HG03442 (cell line): ENCODE results near the gene PLXNA4.

Experiments
- ATAC-seq: cut with Tn5 transposase; IDR thresholded peaks from one replicate; pipeline ENCODE4 v1.9.1; 2021; ENCODE audit warnings: mild to moderate bottlenecking, moderate library complexity; ENCODE audit not compliant: unreplicated experiment

Gene PLXNA4

DNA sequence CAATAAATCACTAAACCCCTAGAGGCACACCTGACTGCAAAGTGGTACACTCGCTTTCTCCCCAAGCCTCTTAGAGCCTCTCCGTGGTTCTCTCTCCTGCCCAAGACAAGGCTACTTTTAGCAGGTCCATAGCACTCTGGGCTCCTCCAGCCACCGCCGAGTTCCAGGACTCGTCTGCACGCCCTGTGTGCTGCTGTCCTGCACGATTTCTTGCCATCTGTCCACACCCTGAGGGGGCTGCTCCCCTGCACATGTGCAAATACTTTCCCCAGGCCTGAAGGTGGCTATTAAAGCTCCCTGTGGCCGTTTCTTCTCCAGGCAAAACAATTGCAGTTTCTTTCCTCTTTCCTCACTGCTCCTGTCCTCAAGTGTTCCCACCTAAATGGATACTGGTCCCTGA, 414.3 kb downstream of the PLXNA4 start:
- ATAC-seq: no peak

DNA sequence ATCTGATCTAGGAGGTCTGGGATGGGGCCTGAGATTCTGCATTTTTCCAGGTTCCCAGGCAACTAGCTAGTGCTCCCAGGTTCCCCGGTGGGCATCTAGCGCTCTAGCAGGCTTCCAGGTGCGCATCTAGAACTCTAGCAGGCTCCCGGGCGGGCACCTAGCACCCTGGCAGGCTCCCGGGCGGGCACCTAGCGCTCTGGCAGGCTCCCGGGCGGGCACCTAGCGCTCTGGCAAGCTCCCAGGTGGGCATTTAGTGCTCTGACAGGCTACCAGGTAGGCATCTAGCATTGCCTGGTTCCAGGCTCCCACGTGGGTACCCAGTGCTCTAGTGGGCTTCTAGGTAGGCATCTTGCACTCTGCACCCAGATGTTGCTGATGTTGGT, 414.7 kb downstream of the PLXNA4 start:
- ATAC-seq: no peak

DNA sequence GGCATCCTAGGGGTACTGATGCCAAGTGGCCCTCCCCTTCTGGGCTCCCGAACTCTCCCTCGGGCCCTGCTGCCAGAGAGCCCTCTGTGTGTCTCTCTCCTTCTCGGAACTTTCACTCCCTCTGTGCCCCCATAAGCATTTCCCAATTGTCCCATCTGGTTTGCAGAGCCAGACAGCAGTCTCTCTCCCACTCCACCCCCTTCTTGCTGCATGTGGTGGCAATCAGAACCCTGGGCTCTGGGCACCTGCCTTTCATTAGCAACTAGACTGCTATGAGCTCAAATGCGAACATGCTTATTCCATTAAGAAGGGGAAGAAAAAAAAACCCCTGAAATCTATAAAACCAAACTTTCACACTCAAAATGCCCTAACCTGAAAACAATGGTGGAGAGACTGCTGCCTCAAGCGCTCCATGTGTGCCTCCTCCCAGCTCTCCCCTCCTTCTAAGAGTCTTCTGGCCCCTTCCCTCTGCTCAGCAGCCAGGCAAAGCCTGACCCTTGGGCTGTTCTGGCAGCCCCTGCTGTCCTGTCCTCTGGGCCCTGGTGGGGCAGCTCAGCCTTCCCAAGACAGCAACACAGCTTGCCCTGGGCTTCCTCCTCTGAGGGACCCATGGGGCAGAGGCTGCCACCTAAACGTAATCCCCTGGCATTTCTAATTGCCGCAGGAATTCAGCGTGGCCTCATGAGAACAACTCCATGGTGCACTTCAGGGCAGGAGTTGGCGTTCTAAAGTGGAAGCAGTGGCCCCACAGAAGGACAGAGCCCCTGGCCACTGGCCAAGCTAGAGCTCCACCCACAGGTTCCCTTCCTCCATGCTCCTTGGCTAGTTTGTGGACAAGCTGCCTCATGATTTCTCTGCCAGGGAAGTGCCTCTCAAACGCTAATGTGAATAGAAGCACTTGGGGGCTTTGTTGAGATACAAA, 415.4 kb downstream of the PLXNA4 start:
- no peak for ATAC-seq

DNA sequence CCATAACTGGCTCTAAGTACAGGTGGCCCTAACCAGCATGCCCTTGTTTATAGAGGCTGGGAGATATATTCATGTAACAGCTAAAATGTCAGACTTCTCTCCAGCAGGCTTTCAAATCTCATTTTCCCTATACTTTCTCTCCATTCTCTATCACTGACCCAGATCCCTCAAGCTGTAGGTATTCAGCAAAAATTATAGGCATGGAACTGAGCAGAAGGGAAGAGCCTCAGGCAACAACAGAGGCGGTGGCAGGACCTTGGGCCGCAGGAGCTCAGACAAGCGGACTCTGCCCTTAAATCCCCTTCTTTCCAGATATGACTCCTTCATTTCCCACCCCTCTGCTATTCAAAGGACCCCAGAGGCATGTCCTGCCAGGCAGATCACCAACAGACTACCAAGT, 417.4 kb downstream of the PLXNA4 start:
- ATAC-seq: no peak

DNA sequence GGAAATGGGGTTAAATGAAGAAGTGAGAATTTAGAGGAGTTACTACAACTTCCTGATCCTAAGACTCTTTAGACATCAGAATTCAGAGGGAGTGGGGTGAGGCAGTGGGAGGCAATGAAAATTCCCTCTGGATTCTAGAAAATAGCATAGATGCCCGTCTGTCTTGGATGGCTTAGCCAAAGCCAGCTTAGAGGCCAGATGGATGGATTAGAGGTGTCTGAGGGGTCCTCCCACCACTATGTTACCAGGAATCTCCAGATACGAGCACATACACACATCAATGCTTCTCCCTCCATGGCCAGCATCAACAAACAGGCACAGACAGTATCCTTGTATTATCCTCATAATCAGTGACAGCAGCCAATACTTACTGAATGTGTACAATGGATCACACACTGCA, 418.1 kb downstream of the PLXNA4 start:
- ATAC-seq: no peak

DNA sequence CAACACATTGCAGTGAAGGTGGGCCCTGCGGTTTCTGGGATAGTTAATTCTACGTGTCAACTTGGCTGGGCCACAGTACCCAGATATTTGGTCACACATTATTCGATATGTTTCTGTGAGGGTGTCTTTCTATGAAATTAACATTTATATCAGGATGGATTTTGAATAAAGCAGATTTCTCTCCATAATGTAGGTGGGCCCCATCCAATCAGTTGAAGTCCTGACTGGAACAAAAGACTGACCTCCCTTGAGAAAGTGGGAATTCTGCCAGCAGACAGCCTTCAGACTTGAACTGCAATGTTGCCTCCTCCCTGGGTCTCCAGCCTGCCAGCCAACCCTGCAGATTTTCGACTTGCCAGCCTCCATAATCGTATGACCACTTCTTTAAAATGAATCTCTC, 420.6 kb downstream of the PLXNA4 start:
- no peak for ATAC-seq

DNA sequence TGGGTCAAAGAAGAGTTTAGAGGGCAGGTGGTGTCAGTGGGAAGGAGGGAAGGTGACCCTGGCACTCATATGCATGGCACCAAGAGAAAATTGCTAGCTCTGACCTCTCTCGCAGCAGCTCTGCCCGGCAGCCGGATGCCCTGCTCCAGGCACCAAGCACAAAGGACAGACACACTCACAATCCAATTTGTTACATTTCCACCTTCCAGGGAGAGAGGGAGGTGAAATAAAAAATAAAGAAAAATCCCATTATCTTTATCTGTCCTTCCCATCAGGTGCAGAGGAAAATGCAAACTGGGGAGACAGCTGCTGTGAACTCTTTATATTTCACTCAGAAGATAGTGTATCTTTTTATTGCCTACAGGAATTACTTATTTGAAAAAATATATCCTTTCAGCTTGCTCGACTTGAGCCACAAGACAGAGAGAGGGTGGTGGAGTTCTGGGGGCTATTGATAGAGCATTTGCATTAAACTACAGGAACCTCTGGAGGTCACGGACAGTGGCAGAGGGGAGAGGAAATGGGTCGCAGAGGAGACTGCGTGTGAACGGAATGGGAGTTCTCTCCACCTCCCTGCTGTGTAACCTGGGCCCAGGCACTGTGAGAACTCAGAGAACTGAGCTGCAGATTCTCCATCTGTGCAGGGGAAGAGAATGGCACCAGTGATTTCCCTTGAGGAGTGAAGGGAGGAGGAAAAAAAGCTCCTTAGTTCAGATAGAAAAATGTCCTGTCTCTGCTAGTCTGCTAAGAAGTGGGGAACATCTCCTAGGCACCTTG, 421.4 kb downstream of the PLXNA4 start:
- ATAC-seq: no peak

DNA sequence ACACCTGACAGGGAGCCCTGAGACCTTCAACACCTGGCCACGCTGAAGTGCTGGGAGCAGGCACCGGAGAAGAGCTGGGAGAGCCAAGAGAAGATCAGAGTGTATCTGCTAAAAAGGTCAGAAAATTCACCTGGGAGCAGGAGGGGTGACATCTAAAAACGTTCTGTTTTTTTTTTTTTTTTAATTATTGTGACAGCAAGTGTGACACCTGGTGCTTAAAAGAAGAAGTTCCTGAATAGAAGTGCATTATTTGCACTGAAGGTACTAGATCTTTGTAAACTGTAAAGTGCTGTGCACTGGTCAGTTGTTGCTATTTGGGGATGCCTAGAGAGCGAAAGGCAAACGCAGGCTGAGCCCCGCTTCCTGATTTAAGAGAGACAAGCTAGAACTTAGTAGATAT, 422.0 kb downstream of the PLXNA4 start:
- no peak for ATAC-seq

DNA sequence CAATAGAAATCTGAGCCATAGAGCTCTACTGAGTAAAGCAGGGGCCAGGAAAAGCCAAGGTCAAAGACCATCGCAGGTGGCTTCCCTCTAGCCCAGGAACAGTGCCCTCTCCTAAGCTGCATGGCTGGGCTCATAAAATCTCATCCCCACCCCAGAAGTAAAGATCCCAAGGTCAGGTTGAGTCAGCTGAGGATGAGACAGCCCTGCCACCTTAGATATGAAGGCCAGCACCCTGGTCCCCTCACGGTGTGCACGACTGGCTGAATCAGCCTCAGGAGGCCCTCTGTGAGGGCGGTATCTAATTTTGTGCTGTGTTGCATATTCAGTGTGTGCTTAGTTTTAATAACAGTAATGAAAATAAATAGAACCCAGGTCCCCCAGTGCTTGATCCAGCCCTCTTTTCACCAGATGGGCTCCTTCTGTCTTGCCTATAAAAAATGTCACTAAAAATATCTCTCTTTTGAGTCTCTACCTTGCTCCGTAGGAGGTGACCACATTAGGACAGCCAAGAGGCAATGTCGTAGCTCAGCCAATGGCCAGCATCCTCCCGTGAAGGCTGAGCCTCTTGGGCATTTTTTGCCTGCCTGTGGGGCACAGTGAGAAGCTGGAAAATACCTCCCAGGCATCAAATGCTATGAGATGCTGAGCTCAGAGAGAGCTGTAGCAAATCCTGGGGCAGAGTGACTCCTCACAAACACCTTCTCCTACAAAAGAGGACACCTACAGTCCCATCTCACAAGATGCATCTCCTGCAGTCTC, 424.0 kb downstream of the PLXNA4 start:
- no peak for ATAC-seq

DNA sequence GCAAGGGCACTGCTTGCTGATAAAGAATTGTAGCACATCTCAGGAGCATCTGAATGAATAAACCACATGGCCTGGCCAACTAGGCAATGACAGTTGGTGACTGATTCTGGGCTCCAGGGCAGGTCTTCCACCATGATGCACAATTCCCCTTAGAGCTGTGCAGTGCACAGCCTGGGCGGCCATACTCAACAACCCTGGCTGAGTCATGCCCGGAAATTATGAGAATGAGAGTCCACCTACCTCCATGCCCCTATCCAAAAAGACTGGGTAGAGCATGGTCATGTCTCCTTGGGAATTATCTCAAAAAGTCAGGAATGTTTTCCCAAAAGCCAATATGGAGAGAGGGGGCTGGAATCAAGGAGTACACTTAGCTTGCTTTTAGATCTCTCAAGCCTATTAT, 425.6 kb downstream of the PLXNA4 start:
- no peak for ATAC-seq

DNA sequence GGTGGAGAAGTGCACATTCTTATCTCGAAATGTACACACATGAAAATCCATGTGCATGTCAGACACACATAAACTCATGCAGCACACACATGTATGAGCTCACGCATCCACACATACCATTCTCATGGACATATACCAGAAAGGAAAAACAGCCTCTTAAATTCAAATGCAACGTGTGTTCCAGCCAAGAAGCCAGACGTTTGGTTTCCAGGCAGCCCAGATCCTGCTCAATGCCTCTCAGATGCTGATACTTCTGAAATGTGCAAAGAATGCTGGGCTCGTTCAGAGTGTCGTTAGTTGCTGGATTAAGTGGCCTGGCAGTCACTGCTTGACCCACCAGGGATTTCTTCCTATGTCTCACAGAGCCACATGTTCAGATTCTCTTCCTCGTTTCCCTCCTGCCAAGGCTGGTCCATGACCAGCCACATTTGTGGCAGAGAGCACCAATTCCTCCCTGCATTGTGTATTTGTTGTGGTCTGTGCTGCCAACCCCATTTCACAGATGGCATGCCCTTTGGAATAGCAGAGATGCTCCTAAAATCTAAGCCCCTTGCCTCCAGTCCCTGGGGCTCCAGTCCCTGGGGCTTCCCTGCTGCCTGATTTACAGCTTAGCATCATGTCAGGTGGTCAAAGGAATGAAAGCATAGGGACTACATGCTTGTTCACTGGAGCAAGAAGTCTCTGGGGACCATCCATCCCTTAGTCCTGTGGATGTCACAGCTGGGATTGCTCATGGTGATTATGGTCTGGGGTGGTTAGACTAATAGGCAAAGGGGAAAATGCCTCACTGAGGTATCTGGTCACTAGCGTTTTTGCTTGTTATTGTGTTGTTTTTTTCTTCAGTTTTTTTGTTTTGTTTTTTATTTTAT, 426.6 kb downstream of the PLXNA4 start:
- no peak for ATAC-seq

DNA sequence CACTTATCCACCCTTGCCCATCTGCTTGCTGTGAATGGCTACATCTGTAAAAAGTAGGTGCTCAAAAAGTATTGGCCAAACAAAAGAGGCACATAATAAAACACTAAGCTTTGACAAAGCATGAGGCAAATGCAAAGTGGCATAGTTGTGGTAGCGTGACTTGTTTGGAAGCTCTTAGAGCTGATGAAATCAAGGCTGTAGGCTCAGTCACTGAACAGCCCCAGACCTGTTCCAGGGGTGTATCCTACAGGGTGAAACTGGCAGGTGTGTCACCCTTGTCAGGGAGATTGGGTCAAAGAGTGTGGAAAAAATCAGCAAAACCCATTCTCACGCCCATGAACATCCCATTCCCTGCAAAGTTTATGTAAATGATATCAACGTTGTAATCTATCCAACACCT, 427.4 kb downstream of the PLXNA4 start:
- no peak for ATAC-seq

DNA sequence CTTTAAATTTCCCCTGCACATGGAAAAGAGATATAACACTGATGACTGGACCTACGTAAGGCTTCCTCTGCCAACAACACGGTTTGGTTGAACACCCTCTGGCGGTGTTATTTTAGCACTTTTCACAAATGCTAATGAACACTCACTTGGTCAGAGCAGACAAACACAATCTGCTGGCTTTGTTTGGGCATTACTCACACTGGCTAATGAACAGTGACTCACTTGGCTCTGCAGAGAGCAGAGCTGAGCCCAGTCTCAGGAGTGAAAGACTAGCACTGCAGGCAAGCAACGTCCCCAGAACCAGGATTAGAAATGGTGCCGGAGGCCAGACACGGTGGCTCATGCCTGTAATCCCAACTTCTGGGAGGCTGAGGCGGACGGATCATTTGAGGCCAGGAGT, 430.8 kb downstream of the PLXNA4 start:
- ATAC-seq: no peak

DNA sequence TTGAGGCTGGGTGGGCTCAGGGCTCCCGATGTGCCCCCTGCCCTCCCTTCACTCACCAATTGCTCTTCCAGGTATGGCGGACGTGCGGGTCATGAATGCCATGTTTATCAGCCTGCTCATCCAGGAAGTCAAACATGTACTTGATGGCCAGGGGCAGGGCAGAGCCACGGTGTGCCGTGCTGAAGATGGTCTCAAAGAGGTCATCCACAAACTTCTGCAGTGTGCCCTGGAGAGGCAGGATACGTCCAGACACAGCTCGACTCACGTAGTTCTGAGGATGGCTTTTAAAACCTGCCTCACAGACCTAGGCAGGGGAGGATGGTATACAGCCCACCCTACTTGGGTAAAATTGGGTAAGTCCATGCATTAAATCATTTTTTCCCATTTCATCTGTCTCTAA, 431.2 kb downstream of the PLXNA4 start:
- no peak for ATAC-seq

DNA sequence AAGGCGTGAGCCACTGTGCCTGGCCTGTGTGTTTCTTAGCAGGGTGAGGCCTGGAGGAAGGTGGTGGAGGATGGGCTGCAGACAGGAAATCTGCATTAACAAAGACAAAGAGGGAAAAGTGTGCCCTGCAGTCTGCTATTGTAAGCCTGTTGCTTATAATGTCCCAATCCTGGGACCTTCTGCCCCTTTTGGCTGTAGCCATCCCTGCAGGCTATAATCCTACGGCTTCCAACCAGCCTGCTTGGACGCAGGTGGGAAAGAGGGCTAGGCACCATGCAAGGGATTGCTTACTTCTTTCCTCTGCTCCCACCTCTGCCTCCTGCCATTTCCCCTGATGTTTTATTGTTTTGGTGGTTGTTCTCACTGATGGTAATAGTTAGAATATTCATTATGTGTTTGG, 434.3 kb downstream of the PLXNA4 start:
- no peak for ATAC-seq

DNA sequence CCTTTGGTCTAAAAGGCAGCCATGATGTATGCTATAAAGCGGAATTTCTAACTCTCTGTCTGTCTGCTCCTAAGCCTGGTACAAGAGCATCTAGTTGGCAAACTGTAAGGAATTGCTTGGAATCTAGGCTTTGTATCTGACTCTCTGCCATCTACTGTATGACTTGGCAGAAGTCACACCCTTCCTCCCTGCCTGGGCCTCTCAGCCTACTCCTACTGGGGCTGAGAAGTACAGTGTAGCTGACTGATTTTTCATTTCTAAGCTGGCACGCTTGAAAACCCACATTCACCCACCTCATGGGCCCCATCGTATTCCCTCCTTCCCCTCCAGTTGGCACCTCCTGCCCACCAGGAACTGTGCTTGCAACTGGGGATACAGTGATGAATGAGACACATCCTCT, 435.2 kb downstream of the PLXNA4 start:
- ATAC-seq: no peak

DNA sequence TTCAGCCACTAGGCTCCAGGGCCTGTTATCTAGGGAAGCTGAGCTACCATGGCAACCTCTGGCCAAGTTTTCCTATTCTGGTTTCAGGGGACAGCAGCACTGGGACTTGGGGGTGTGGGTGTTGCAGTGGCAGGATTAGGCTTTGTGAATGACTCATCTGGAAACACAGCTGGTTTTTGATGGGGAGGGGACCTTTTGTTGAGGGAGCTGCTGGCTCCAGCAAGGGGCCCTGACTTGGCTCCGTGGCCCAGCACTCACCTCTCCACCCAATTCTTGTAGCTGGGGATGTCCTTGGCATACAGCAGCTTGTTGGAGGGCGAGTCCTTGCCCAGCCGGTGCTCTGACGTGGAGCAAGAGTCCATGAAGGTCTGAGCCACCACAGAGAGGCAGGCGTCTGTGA, 435.9 kb downstream of the PLXNA4 start:
- no peak for ATAC-seq

DNA sequence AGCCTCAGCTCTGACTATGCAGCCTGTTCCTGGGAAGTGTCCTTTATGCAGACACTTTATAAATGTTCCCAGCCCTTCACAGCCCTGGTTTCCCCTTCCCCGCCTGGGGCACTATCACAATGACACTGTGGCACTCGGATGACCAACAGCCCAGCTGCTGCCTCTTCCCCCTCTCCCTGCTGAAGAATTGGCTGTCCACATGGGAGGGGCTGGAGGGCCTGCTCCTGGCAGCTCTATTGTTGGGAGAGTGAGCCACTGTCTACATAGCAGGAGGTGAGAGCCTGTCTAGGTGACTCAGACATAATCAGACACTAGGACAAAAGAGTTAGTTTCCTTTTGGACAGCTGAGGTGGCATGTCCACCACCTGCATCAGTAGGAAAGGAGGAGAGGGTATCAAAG, 437.5 kb downstream of the PLXNA4 start:
- no peak for ATAC-seq

DNA sequence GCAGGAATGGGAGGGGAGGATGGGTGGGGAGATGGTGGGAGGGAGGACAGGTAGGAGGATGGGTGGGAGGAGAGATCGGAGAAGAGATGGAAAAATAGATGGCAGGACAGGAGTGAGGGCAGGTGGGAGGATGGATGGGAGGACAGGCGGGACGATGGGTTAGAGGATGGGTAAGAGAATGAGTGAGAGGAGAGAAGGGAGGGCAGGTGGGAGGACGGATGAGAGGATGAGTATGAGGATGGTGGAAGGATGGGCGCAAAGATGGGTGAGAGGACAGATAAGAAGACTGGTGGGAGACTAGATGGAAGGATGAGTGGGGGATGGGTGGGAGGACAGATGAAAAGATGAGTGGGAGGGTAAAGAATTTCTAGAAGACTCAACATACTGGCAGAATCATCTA, 438.6 kb downstream of the PLXNA4 start:
- no peak for ATAC-seq

DNA sequence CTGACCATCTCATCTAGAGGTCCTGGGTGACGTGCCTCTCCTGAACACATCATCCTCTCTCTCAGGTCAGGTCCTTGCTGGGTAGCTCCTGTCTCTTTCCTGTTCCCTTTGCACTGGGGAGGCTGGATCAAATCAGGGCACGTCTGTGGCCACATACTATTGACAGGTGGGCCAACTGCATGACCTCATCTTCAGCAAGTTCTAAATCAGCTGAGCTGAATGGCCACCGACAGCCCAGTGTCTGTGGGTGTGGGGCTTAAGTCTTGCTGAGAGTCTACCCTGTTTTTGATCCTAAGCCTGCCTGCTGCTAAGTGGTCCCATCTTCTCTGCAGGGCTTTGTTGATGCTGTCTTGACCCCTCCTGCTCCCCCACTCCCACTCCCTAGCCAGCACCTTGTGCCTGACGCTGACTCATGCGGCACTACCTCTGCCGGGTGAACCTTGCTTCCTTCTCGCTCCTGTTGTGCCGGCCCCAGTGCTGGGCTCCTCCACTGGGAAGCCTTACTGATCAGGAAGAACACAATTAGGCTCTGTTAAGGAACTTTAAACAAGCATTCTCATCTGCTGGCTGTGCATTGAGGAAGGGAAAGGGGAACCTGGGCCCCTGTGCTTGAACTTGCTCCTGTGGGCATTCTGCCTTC, 440.4 kb downstream of the PLXNA4 start:
- no peak for ATAC-seq
